OCI-LY1 (cell line): Measurements from ENCODE around the gene IRAG1.

Experiments
- H2AFZ ChIP-seq: fragments of 200-600 bp; sonication (generic), shearing (Covaris generic); 2 replicates; pipeline ENCODE4 v1.6.0; 2014; ENCODE audit warnings: antibody characterized with exemption, mild to moderate bottlenecking, low read length
- H3F3A ChIP-seq: fragments of 200-600 bp; sonication (generic), shearing (Covaris generic); 2 replicates; pipeline ENCODE4 v1.6.0; 2014; ENCODE audit warnings: mild to moderate bottlenecking, antibody characterized with exemption, low read length, moderate library complexity; ENCODE audit not compliant: insufficient read depth
- H3K27ac ChIP-seq: fragments of 200-600 bp; sonication (generic); 2 replicates; pipeline ENCODE4 v1.5.1; 2014; ENCODE audit warnings: low read length, mixed run types, mild to moderate bottlenecking, low read depth; ENCODE audit not compliant: poor library complexity, severe bottlenecking
- H3K27me3 ChIP-seq: fragments of 200-600 bp; sonication (generic); 2 replicates; pipeline ENCODE4 v1.6.0; 2014; ENCODE audit warnings: antibody characterized with exemption, mild to moderate bottlenecking, low read length, moderate library complexity; ENCODE audit not compliant: insufficient read depth
- H3K36me3 ChIP-seq: fragments of 200-600 bp; sonication (generic); 2 replicates; pipeline ENCODE4 v1.6.1; 2014; ENCODE audit warnings: mild to moderate bottlenecking, antibody characterized with exemption, low read length, moderate library complexity, mixed read lengths; ENCODE audit not compliant: insufficient read depth
- H3K4me1 ChIP-seq: fragments of 200-600 bp; sonication (generic); 2 replicates; pipeline ENCODE4 v1.5.1; 2014; ENCODE audit warnings: mild to moderate bottlenecking, low read length, moderate library complexity; ENCODE audit not compliant: insufficient read depth, severe bottlenecking
- H3K4me2 ChIP-seq: fragments of 200-600 bp; sonication (generic), shearing (Covaris generic); 2 replicates; pipeline ENCODE4 v1.6.1; 2014; ENCODE audit warnings: low read length
- H3K4me3 ChIP-seq: fragments of 200-600 bp; sonication (generic); 2 replicates; pipeline ENCODE4 v1.5.1; 2014; ENCODE audit warnings: low read length, low read depth, mild to moderate bottlenecking, mixed read lengths; ENCODE audit not compliant: poor library complexity, severe bottlenecking
- H3K79me2 ChIP-seq: fragments of 200-600 bp; shearing (Covaris generic); 2 replicates; pipeline ENCODE4 v1.6.1; 2016; ENCODE audit warnings: mixed run types, low read length, mixed read lengths; ENCODE audit not compliant: insufficient read depth
- H3K9ac ChIP-seq: fragments of 200-600 bp; sonication (generic), shearing (Covaris generic); 2 replicates; pipeline ENCODE4 v1.6.1; 2014; ENCODE audit warnings: mild to moderate bottlenecking, low read length, mixed read lengths
- H3K9me2 ChIP-seq: fragments of 200-600 bp; sonication (generic), shearing (Covaris generic); 2 replicates; pipeline ENCODE4 v1.6.1; 2014; ENCODE audit warnings: low read depth, mild to moderate bottlenecking, low read length, mixed read lengths
- H3K9me3 ChIP-seq: fragments of 200-600 bp; shearing (Covaris generic); 2 replicates; pipeline ENCODE4 v1.6.1; 2014; ENCODE audit warnings: low read length, mixed read lengths
- H4K20me1 ChIP-seq: fragments of 200-600 bp; sonication (generic), shearing (Covaris generic); 2 replicates; pipeline ENCODE4 v1.6.0; 2016; ENCODE audit warnings: mild to moderate bottlenecking, low read length; ENCODE audit not compliant: insufficient read depth
- CTCF ChIP-seq: fragments of 200-600 bp; sonication (generic), shearing (Covaris generic); IDR thresholded peaks from 2 replicates; pipeline ENCODE4 v1.5.1; 2017; ENCODE audit warnings: mild to moderate bottlenecking, antibody characterized with exemption, low read length, moderate library complexity, mixed read lengths
- EZH2 ChIP-seq: fragments of 200-600 bp; sonication (generic), shearing (Covaris generic); IDR thresholded peaks from 2 replicates; pipeline ENCODE4 v1.8.0; 2017; ENCODE audit warnings: borderline replicate concordance, mixed run types, mild to moderate bottlenecking, antibody characterized with exemption, low read length, moderate library complexity, mixed read lengths

Gene IRAG1

GRCh38 chr11:10670099-10670498 lies 23.5 kb downstream of the IRAG1 start:
- no peaks in the 10 kb centered on the region for H3K9me3 ChIP-seq
- H3K27me3 ChIP-seq: 0 out of 2 replicates have a peak, but pooled peaks cover 4% of the 10 kb centered on the region
- H3K4me3 ChIP-seq: no peak overlapping the region
- no peaks in the 10 kb centered on the region for H3K36me3 ChIP-seq
- no peak overlapping the region for H3K27ac ChIP-seq
- no peak overlapping the region for H3K9ac ChIP-seq
- no peaks in the 10 kb centered on the region for H3F3A ChIP-seq
- no peak overlapping the region for H2AFZ ChIP-seq
- no peaks in the 10 kb centered on the region for H3K9me2 ChIP-seq
- no peak for TF ChIP-seq EZH2
- no peaks in the 10 kb centered on the region for H4K20me1 ChIP-seq
- H3K4me1 ChIP-seq: no peaks in the 10 kb centered on the region
- H3K4me2 ChIP-seq: no peak overlapping the region
- no peaks in the 10 kb centered on the region for H3K79me2 ChIP-seq

- no peak overlapping the region for H3K4me3 ChIP-seq
- H4K20me1 ChIP-seq: no peaks in the 10 kb centered on the region
- TF ChIP-seq EZH2 (no peak), CTCF (no peak)
- H3K9me3 ChIP-seq: no peaks in the 10 kb centered on the region
- H3K4me1 ChIP-seq: no peaks in the 10 kb centered on the region
- H3F3A ChIP-seq: no peaks in the 10 kb centered on the region
- no peak overlapping the region for H3K27ac ChIP-seq
- H3K27me3 ChIP-seq: 0 out of 2 replicates have a peak, but pooled peaks cover 4% of the 10 kb centered on the region
- no peak overlapping the region for H2AFZ ChIP-seq
- no peak overlapping the region for H3K4me2 ChIP-seq
- no peaks in the 10 kb centered on the region for H3K79me2 ChIP-seq
- no peaks in the 10 kb centered on the region for H3K36me3 ChIP-seq
- H3K9ac ChIP-seq: no peak overlapping the region
- H3K9me2 ChIP-seq: no peaks in the 10 kb centered on the region
Observed at GRCh38 chr11:10669258-10670033, 24.1 kb downstream of the IRAG1 start.

- no peak overlapping the region for H3K9ac ChIP-seq
- no peaks in the 10 kb centered on the region for H3K36me3 ChIP-seq
- no peaks in the 10 kb centered on the region for H3K9me2 ChIP-seq
- no peak overlapping the region for H2AFZ ChIP-seq
- H3K27ac ChIP-seq: no peak overlapping the region
- H3K9me3 ChIP-seq: no peaks in the 10 kb centered on the region
- H3F3A ChIP-seq: no peaks in the 10 kb centered on the region
- TF ChIP-seq EZH2 (no peak), CTCF (no peak)
- H3K79me2 ChIP-seq: no peaks in the 10 kb centered on the region
- H3K27me3 ChIP-seq: 0 out of 2 replicates have a peak, but pooled peaks cover 4% of the 10 kb centered on the region
- no peak overlapping the region for H3K4me2 ChIP-seq
- no peaks in the 10 kb centered on the region for H4K20me1 ChIP-seq
- H3K4me1 ChIP-seq: no peaks in the 10 kb centered on the region
- H3K4me3 ChIP-seq: no peak overlapping the region
Observed at GRCh38 chr11:10667521-10667885, 26.1 kb downstream of the IRAG1 start.
